NCI-H69 (cell line): ENCODE data around the gene ARHGAP26.

Experiments used
- DNase-seq: peaks from one replicate; lab custom pipeline; 2025; lab: John Stamatoyannopoulos, UW

ARHGAP26 gene

DNA sequence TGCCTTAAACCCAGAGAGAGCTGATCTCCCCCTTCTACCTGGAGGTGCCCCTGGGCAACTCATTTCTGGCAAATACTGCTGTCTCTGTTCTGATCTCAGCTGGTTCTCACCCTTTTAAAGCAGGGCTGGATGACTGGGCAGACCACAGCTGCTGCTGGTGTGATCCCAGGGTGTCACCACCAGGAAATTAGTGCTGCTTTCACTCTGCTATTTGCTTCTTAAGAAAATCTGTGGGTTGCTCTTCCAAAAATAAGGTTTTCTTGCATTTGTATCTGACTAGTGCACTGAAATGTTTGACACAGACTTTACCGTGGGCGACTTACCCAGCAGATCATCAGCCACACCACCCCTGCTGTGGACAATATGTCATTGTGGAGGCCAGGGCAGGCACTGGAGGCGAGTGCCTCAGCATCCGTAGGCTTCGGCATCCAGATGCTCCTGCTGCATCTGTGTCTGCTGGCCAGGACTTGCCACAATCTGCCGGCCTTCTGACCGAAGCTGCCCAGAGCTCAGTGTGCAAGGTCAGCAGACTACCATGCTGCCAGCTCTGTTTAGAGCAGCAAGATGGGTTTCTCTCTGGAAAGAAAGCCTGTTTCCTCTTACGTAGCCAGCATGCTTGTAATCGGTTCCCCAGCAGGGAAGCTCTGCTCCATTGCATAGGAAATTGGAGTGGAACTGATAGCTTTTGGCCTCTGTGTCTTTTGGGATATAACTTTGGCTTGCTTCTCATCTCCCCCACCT is 13.6 kb downstream of the ARHGAP26 start:
- no peak for DNase-seq

DNA sequence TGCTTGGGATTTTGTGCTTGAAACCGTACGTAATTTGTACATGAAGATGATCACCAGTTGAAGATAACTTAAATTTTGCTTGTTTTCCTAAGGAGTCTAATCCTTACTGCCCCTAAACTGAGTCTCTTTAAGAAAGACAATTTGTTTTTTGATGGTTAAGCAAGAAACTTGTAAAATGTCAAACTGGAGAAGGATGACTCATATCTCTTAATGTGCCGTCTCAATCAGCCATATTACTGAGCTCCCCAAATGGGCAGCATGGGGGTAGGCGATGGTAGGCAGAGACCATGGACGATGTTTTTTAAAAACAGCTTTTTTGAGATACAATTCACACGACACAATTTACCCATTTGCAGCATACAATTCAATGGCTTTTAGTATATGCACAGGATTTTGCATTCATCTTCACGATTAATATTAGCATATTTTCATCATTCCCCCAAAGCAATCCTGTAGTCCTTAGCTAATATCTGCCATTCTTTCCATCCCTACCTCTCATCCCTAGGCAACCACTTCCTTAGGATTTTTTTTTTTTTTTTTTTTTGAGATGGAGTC is 14.3 kb downstream of the ARHGAP26 start:
- no peak for DNase-seq

DNA sequence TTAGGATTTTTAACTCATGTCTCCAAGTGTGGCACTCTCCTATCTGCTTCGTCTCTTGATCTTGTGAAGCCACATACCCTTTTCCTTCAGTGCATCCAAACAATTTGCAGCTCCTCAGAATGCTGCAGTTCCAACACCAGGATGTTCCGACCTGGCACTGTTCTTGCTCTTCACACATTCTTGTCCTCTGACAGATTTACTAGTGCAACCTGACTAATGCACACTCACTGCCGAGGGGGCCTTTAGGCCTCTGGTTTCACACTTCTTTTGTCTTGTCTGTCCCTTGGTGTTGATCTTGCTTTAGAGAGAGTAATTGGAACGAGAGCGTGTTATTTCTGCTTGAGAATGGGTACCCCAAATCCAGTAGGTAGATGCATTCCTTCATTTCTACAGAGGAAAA is 15.0 kb downstream of the ARHGAP26 start:
- DNase-seq: no peak

GRCh38 chr5:142789206-142789605 is 19.0 kb downstream of the ARHGAP26 start:
- no peak for DNase-seq

- DNase-seq: no peak
Measured at GRCh38 chr5:142792012-142792864, 22.1 kb downstream of the ARHGAP26 start.

GRCh38 chr5:142792865-142793232 is 22.7 kb downstream of the ARHGAP26 start:
- DNase-seq: no peak

DNA sequence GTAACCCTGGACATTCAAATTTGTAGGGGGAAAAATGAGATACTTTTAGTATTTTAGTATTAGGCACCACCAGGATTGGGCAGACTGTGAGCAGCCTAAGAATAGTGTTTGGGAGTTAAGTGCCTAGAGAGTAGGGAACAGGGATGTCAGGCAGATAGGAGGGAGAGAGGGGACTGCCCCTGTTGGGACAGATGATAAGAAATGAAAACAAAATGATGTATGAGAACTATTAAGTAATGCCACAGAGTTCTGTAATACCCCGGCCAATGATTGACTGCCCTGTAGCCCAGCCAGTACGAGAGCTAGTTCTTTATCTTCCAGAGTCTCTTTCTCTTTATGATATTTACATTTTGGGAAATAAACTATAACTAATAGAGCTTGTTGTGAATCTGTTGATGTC is 24.4 kb downstream of the ARHGAP26 start:
- no peak for DNase-seq

GRCh38 chr5:142795251-142795650 is 25.1 kb downstream of the ARHGAP26 start:
- DNase-seq: no peak

DNA sequence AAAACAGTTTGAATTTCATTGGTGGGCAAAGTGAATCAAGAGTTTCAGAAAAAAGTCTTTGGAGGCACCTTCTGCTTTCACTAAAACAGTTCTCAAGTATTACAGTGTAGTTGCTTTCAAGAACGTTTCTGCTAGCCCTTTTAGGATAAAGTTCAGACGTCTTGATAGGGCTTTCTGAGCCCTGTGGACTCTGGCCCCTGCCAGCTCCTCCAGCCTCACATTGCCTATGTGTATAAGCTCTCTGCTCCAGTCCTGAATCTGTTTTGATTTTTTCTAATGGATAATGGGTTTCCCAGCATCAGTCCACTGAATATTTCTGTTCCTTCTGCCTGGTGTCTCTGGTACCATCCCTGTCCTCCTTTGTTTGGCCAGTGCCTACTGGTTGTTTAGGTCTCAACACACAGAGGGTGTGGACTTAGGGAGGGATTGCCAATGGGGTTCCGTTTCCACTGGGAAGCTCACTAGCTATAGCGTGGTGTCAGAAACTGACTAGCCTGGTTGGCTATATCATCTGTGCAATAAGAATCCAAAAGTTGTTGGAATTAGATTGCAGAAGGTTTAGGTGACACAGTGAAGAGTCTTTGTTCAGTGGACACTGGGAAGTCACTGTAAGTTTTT is 26.4 kb downstream of the ARHGAP26 start:
- DNase-seq: no peak

GRCh38 chr5:142797420-142797819 is 27.2 kb downstream of the ARHGAP26 start:
- no peak for DNase-seq

DNA sequence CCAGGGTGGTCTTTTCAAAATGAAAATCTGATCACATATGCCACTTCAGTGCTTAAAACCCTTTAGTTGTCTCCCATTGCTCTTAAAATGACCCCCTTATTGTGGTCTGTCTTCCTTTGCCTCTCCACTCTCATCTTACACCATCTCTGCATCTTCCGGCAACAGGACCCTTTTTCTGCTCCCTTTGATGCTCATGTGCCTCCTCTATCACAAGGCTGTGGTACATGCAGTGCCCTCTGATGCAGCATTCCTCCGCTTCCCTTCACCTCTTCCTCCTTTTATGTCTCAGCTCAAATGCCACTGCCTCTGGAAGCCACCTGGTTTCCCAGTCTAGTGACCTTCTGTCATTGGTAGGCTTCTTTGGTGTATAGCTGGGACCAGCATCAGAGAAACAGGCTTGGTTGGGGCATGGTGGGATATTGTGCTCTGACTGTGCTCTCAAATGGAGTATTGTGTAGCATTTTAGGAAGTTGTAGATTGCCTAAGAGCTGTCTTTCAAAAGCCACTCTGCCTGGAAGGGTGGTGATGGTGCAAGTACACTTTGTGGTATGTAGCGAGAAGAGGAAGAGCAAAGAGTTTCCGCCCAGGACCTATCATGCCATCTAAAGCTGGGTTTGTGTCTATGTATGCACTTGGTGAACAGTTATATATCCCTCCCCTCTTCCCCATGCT is 28.1 kb downstream of the ARHGAP26 start:
- DNase-seq: no peak

GRCh38 chr5:142800776-142801494 is 30.8 kb downstream of the ARHGAP26 start:
- DNase-seq: no peak

- no peak for DNase-seq
Measured at GRCh38 chr5:142801495-142801871, 31.3 kb downstream of the ARHGAP26 start.

DNA sequence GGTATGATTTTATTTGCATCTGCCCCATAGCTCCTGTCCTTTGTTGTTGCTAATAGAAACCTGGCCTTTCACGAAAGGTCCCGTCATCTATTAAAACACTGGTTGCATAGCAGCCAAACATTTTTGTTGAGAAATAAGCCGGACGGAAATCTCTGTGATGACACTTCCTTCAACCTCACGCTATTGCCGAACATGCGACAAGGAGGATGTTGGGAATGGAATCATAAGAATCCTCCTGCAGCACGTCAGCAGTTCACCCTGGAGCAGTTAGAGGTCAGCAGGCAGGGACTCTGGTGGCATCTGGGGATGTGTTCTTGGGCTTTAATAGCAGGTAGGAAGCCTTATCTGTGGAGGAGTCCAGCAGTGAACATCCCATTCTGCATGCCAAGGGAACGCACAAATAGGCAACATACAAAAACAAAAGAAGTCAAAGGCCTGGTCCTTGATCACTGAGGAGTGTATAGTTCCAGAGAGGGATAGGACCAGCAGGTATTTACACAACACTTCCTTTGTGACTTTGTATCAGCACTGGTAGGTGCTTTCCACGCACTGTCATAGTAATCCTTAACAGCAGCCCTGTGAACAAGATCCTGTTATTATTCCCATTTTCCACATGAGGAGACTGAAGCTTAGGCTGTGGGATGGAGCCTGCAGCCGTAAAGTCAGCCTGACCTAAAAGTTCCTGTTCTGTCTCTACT is 33.4 kb downstream of the ARHGAP26 start:
- no peak for DNase-seq

GRCh38 chr5:142805339-142805738 is 35.2 kb downstream of the ARHGAP26 start:
- DNase-seq: no peak

GRCh38 chr5:142806841-142807267 is 36.7 kb downstream of the ARHGAP26 start:
- DNase-seq: peak; percentile 80

GRCh38 chr5:142807372-142807911 is 37.3 kb downstream of the ARHGAP26 start:
- peak; percentile 80 for DNase-seq

DNA sequence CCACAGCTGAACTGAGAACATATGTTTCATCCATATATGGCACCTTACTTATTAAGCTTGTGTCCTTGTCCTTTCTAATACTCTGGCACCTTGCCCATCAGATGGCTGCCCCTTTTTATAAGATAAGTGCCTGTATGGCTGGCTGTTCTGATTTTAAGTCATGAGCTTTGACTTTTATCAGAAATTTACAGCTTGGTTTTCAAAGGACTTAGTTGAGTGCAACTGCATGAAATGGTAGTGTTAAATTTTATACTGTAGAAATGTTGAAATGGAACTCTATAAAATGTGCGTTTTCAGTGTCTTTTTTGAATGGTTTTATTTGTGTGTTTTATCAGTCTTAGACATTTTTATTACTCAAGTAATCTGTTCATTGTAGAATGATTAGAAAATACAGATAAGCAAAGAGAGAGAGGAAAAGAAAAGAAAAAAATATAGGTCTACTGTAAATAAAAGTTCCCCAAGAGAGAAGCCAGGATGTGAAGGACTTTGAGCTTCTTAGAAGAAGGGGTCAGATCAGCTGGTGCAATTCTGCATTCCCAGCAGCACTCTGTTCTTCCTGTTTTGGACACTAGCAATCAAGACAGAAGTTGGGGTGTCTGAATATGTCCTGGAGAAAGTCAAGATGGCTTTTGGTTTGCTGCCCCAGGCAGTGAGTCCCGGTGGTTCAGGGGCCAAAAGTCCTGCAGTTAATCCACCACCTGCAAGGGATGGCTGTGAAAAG is 38.9 kb downstream of the ARHGAP26 start:
- peak; percentile 35 for DNase-seq

GRCh38 chr5:142810081-142810480 is 39.9 kb downstream of the ARHGAP26 start:
- DNase-seq: no peak
